ENCODE data around the gene TMEM60.

DNA sequence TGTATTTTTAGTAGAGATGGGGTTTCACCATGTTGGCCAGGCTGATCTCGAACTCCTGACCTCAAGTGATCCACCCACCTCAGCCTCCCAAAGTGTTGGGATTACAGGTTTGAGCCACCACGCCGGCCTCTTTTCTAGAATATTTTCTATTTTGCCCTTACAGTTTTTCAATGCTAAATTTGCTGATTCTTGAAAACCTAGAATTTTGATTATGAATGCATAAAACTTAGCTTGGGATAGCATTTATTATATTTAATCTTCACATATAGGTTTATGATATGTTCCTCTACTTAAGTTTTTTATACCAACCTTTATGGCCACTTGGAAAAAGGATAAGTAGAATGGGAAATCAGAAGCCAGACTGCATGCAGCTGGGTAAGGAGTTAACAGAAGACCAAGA is 2.1 kb downstream of the TMEM60 start:
- TF ChIP-seq, protein P1, sequence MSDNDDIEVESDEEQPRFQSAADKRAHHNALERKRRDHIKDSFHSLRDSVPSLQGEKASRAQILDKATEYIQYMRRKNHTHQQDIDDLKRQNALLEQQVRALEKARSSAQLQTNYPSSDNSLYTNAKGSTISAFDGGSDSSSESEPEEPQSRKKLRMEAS (IDR thresholded peaks at IDR 0.05; ENCODE audit: insufficient read depth, insufficient read length) = no peak
- TF ChIP-seq JUN (IDR thresholded peaks at IDR 0.05; ENCODE audit: borderline replicate concordance, insufficient read depth, insufficient read length, low read depth) = no peak
